Upper lobe of left lung (tissue), 6 donors: ENCODE results near the gene SPNS3. TPM values are rescaled to one million over a fixed set of nuclear protein-coding genes. Genes with fewer than 3 reads are reported as not detected.

Experiments used
- ATAC-seq, 2 donors: fragments of 200-7000 bp; cut with Tn5 transposase; one replicate each; pipeline ENCODE4 v1.9.1; 2022; ENCODE audit warnings: mild to moderate bottlenecking in 2 of 2, moderate library complexity in 2 of 2; ENCODE audit not compliant: low FRiP score in 2 of 2
- DNase-seq, 2 donors: peaks; one replicate each; pipeline ENCODE4 v3.0.0-alpha.2; 2019 to 2020
- H3K27ac ChIP-seq, 4 donors: fragments of 200-600 bp; sonication (generic); one replicate each; pipeline ENCODE4 v1.5.1; 2016 to 2019
- H3K27me3 ChIP-seq, 4 donors: fragments of 200-600 bp; sonication (generic); one replicate each; pipeline ENCODE4 v1.5.1; 2017 to 2019
- H3K36me3 ChIP-seq, 4 donors: fragments of 200-600 bp; sonication (generic); one replicate each; pipeline ENCODE4 v1.5.1; 2016 to 2019
- H3K4me1 ChIP-seq, 4 donors: fragments of 200-600 bp; sonication (generic); one replicate each; pipeline ENCODE4 v1.5.1; 2018 to 2019
- H3K4me3 ChIP-seq, 4 donors: fragments of 200-600 bp; sonication (generic); one replicate each; pipeline ENCODE4 v1.5.1; 2017 to 2019; ENCODE audit warnings: mild to moderate bottlenecking in 2 of 4, moderate library complexity in 1 of 4
- H3K9me3 ChIP-seq, 4 donors: fragments of 200-600 bp; sonication (generic); one replicate each; pipeline ENCODE4 v1.5.1; 2018 to 2019
- EP300 ChIP-seq, 4 donors: sonication (generic); formaldehyde crosslinking; IDR thresholded peaks; one replicate each; pipeline ENCODE4 v1.5.1; 2017; ENCODE audit warnings: antibody characterized with exemption in 4 of 4, control low read depth in 2 of 4
- POLR2A ChIP-seq, 4 donors: fragments of 450-650 bp; IDR thresholded peaks; one replicate each; pipeline ENCODE4 v1.5.1; 2016 to 2017; ENCODE audit warnings: antibody characterized with exemption in 4 of 4, mild to moderate bottlenecking in 2 of 4
- POLR2AphosphoS5 ChIP-seq, 2 donors: sonication (generic); formaldehyde crosslinking; IDR thresholded peaks; one replicate each; pipeline ENCODE4 v1.5.1; 2017; ENCODE audit warnings: antibody characterized with exemption in 2 of 2
- WGBS, 2 donors: methylation state at CpG; one replicate each; pipeline ENCODE4 v1.1.5; 2017 to 2018; 5-methylcytosine and 5-hydroxymethylcytosine counted together
- total RNA-seq, 6 donors: library from RNA; depleted of rRNA in 4 of 6; stranded (reverse); fragments of >200 nt in 4 of 6; gene quantifications; one replicate each; pipeline versions ENCODE4 v1.1.0 to v1.2.1, GENCODE V29; 2016 to 2021
- TF ChIP-seq, protein P1 (sequence below), 6 experiments: fragments of 450-650 bp in 4 of 6; fragments of 200-600 bp in 2 of 6; sonication (generic) in 2 of 6; IDR thresholded peaks; one replicate each; pipeline ENCODE4 v1.5.1; 2016 to 2019; ENCODE audit warnings: antibody characterized with exemption in 6 of 6
- donor health status: DM: no; HTN: no; CAD: no; lungs with moderate emphysema.
- donor health status: DM: no; HTN: yes; CAD: no; lungs with severe emphysema.

The SPNS3 gene
- total RNA-seq, 6 donors from 2014 or later: 0.22 to 0.91 (median 0.52) TPM; not detected in 1

DNA sequence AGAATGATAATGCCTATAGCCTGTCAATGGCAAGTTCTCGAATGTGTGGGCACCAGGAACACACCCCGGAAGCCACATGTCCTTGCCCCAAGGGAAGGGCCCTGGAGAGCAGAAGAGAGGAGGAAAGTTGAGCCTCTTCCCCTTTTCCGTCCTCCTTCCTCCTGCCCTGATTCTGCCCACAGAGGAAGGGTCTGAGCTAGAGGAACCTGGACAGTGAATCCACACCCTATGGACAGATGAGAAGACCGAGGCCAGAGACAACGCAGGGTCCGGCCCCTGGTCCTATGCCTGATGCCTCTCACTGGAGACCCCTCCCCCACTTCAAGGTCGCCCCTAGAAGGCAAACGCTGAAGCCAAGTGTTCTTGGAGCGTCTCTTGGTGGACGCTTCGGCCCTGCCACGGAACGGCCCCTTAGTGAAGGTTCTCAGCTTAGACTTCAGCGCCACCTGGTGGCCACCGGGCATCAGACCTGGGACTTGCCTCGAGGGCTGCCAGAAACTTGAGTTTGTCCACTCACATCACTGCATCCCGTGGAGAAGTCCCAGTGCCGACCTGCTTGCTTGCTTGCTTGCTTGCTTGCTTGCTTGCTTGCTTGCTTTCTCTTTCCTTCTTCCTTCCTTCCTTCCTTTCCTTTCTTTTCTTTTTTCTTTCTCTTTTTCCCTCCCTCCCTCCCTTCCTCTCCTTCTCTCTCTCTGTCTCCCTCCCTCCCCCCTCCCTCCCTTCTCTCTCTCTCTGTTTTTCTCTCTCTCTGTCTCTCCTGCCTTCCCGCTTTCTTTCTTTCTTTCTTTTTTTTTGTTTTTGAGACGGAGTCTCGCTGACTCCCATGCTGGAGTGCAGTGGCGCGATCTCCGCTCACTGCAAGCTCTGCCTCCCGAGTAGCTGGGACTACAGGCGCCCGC lies 20.6 kb upstream of the SPNS3 start:
- Histone ChIP-seq H3K36me3 (no peaks in the 10 kb centered on the region), H3K4me3 (peak overlapping the region in 2 of 4 donors; percentile 13 to 32), H3K4me1 (peaks cover 4 to 7% (median 5%) of the 10 kb centered on the region in 4 donors), H3K9me3 (no peaks in the 10 kb centered on the region), H3K27me3 (no peaks in the 10 kb centered on the region), H3K27ac (no peak overlapping the region)
- DNase-seq (peak; percentile 89 to 91), ATAC-seq (peak; percentile 94 to 96)
- no peak for TF ChIP-seq POLR2A (IDR thresholded peaks at IDR 0.05)
- TF ChIP-seq, protein P1, sequence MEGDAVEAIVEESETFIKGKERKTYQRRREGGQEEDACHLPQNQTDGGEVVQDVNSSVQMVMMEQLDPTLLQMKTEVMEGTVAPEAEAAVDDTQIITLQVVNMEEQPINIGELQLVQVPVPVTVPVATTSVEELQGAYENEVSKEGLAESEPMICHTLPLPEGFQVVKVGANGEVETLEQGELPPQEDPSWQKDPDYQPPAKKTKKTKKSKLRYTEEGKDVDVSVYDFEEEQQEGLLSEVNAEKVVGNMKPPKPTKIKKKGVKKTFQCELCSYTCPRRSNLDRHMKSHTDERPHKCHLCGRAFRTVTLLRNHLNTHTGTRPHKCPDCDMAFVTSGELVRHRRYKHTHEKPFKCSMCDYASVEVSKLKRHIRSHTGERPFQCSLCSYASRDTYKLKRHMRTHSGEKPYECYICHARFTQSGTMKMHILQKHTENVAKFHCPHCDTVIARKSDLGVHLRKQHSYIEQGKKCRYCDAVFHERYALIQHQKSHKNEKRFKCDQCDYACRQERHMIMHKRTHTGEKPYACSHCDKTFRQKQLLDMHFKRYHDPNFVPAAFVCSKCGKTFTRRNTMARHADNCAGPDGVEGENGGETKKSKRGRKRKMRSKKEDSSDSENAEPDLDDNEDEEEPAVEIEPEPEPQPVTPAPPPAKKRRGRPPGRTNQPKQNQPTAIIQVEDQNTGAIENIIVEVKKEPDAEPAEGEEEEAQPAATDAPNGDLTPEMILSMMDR (IDR thresholded peaks at IDR 0.05): peak; percentile 88 to 97 (median 94)
- WGBS, 2 donors: 27 to 37% methylated on average over 21 to 26 of the region's 27 CpGs

DNA sequence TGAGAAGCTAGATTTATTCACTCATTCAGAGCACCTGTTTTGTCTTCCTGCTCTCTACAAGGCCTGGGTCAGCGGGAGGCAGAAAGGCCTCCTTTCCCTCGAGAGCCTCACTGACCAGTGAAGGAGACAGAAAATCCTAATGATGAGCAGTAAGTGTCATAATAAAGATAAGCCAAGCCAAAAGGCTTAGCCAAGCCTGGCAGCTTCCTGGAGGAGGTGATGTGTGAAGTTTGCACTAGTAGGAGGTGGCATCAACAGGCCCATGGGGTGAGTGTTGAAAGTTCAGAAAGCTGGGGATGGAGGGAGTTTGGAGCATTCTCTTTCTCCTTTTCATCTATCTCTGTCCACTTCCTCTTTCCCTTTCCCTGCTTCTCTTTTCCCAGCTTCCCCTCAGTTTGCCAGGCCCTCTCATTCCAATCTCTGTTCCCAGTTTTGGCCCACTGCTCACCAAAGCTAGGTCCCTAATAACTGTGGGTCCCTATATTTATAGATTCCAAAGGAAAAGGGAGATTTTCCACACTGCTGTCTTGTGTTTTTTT lies 16.5 kb upstream of the SPNS3 start:
- H3K4me1 ChIP-seq: peaks cover 5 to 7% (median 6%) of the 10 kb centered on the region in 4 donors
- TF ChIP-seq EP300 (IDR thresholded peaks at IDR 0.05) (no peak), POLR2A (IDR thresholded peaks at IDR 0.05) (no peak), POLR2AphosphoS5 (IDR thresholded peaks at IDR 0.05) (no peak)
- TF ChIP-seq, protein P1 (IDR thresholded peaks at IDR 0.05): no peak
- 85 to 88% methylated on average over 2 of the region's 2 CpGs for WGBS, 2 donors
- H3K36me3 ChIP-seq: no peaks in the 10 kb centered on the region
- H3K27me3 ChIP-seq: no peaks in the 10 kb centered on the region
- no peak for DNase-seq
- H3K4me3 ChIP-seq: no peak overlapping the region
- no peak overlapping the region for H3K27ac ChIP-seq
- ATAC-seq: no peak
- no peaks in the 10 kb centered on the region for H3K9me3 ChIP-seq

DNA sequence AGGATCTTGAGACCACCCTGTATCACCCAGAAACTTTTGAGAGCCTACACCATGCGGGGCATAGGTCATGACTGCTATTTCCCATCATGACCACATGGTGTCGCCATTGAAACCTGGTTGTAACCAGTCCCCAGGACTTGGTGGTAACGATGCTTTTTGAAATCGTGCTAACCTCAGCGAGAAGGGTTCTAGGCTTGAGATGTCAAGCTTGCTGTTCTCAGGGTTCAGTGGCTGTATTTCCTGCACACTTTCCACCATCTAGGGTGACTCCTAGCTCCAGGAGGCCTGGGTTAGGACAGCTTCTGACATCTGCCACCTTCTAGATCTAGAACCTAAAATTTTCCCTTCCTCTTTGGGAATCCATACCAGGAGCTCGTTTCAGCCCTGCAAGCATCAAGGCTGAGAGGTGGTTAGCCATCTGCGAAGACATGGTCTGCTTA lies 13.0 kb upstream of the SPNS3 start:
- Histone ChIP-seq H3K9me3 (no peaks in the 10 kb centered on the region), H3K27ac (no peak overlapping the region), H3K4me1 (peaks cover 0 to 3% (median 0%) of the 10 kb centered on the region in 4 donors), H3K4me3 (no peak overlapping the region), H3K36me3 (no peaks in the 10 kb centered on the region), H3K27me3 (no peaks in the 10 kb centered on the region)
- WGBS, 2 donors: 8% methylated on average over 7 of the region's 7 CpGs
- peak; percentile 91 to 92 for ATAC-seq
- TF ChIP-seq, protein P1 (IDR thresholded peaks at IDR 0.05): peak; percentile 78 to 88 (median 84)
- TF ChIP-seq EP300 (IDR thresholded peaks at IDR 0.05): no peak
- no peak for TF ChIP-seq POLR2A (IDR thresholded peaks at IDR 0.05)
- TF ChIP-seq POLR2AphosphoS5 (IDR thresholded peaks at IDR 0.05): no peak
- peak in 1 of 2 donors; percentile 70 for DNase-seq

DNA sequence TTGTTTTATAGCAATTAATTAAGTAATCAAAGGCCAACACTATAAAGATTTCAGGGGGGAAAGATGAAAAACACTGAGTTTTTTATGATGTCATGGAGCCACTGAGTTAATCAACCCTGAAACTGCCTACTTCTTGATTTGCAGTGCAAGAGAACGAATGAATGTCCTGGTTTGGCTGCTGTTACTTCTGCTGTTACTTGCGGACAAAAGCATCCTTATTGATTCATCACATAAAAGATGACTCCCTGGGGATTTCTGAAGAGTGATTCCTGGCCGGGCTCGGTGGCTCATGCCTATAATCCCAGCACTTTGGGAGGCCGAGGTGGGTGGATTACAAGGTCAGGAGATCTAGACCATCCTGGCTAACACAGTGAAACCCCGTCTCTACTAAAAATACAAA lies 10.9 kb upstream of the SPNS3 start:
- no peak overlapping the region for H3K27ac ChIP-seq
- no peak overlapping the region for H3K4me3 ChIP-seq
- no peak for DNase-seq
- no peaks in the 10 kb centered on the region for H3K27me3 ChIP-seq
- WGBS, 2 donors: 79 to 95% methylated on average over 6 of the region's 6 CpGs
- no peaks in the 10 kb centered on the region for H3K9me3 ChIP-seq
- no peaks in the 10 kb centered on the region for H3K36me3 ChIP-seq
- peaks cover 0 to 3% (median 1%) of the 10 kb centered on the region in 4 donors for H3K4me1 ChIP-seq
- ATAC-seq: no peak
- TF ChIP-seq POLR2AphosphoS5 (IDR thresholded peaks at IDR 0.05): no peak
- TF ChIP-seq, protein P1 (IDR thresholded peaks at IDR 0.05): no peak
- TF ChIP-seq POLR2A (IDR thresholded peaks at IDR 0.05): no peak
- no peak for TF ChIP-seq EP300 (IDR thresholded peaks at IDR 0.05)
